Fibroblast of lung (primary cell): ENCODE results near the gene CCDC85C. TPM values are rescaled to one million over a fixed set of nuclear protein-coding genes. Genes with fewer than 3 reads are reported as not detected.

Experiments
- DNase-seq, 2 donors: peaks; one replicate each; pipeline versions ENCODE4 v3.0.0 to v3.0.0-alpha.2; 2010; ENCODE audit warnings: low read depth in 2 of 2
- H2AFZ ChIP-seq: 2 replicates; pipeline ENCODE4 v1.5.1; 2012; ENCODE audit warnings: low read length, control low read depth, inconsistent platforms
- H3K27ac ChIP-seq: 2 replicates; pipeline ENCODE4 v1.5.1; 2011; ENCODE audit warnings: low read length, control low read depth; ENCODE audit not compliant: insufficient read depth
- H3K27me3 ChIP-seq: 2 replicates; pipeline ENCODE4 v1.5.1; 2011; ENCODE audit warnings: mild to moderate bottlenecking, low read length; ENCODE audit not compliant: control insufficient read depth, insufficient read depth
- H3K36me3 ChIP-seq: 2 replicates; pipeline ENCODE4 v1.5.1; 2011; ENCODE audit warnings: low read length; ENCODE audit not compliant: control insufficient read depth, insufficient read depth
- H3K4me1 ChIP-seq: 2 replicates; pipeline ENCODE4 v1.5.1; 2011; ENCODE audit warnings: low read length; ENCODE audit not compliant: control insufficient read depth, insufficient read depth; ENCODE audit errors: extremely low read depth
- H3K4me2 ChIP-seq: 2 replicates; pipeline ENCODE4 v1.5.1; 2011; ENCODE audit warnings: low read length, control low read depth; ENCODE audit not compliant: insufficient read depth; ENCODE audit errors: extremely low read depth
- H3K4me3 ChIP-seq, 4 experiments: fragments of 200-600 bp in 1 of 4; sonication (generic) in 1 of 4; replicated peaks in 1 of 4; 2 replicates each; pipeline ENCODE4 v1.5.1; 2011 to 2016; ENCODE audit warnings: low read length in 4 of 4, low read depth in 3 of 4, mild to moderate bottlenecking in 3 of 4, control low read depth in 2 of 4, inconsistent platforms in 1 of 4, mixed read lengths in 1 of 4; ENCODE audit not compliant: insufficient read depth in 1 of 4; ENCODE audit errors: control extremely low read depth in 1 of 4
- H3K79me2 ChIP-seq: 2 replicates; pipeline ENCODE4 v1.5.1; 2012; ENCODE audit warnings: mild to moderate bottlenecking, low read length, inconsistent platforms; ENCODE audit not compliant: control insufficient read depth, insufficient read depth
- H3K9ac ChIP-seq: 2 replicates; pipeline ENCODE4 v1.5.1; 2011; ENCODE audit warnings: mild to moderate bottlenecking, low read length, control low read depth; ENCODE audit not compliant: insufficient read depth
- H3K9me3 ChIP-seq: 2 replicates; pipeline ENCODE4 v1.5.1; 2012; ENCODE audit warnings: low read depth, low read length; ENCODE audit not compliant: control insufficient read depth, insufficient read depth
- H4K20me1 ChIP-seq: 2 replicates; pipeline ENCODE4 v1.5.1; 2011; ENCODE audit warnings: low read length; ENCODE audit not compliant: control insufficient read depth, insufficient read depth; ENCODE audit errors: extremely low read depth
- CTCF ChIP-seq, 2 donors: IDR thresholded peaks in 1 of 2; conservative IDR thresholded peaks in 1 of 2; 1 replicate in 1 of 2; 2 replicates in 1 of 2; pipeline ENCODE4 v1.5.1; 2011 to 2012; ENCODE audit warnings: low read length in 2 of 2, control low read depth in 1 of 2, inconsistent platforms in 1 of 2, low read depth in 1 of 2, mild to moderate bottlenecking in 1 of 2
- EZH2 ChIP-seq: IDR thresholded peaks from 2 replicates; pipeline ENCODE4 v1.5.1; 2012; ENCODE audit warnings: low read length, control low read depth, mild to moderate bottlenecking; ENCODE audit errors: missing control alignments
- polyA plus RNA-seq, 2 donors: library from polyadenylated mRNA; depleted of rRNA in 1 of 2; stranded (reverse) in 1 of 2; unstranded in 1 of 2; fragments of >200 nt; gene quantifications; 2 replicates each; pipeline ENCODE4 v1.2.1, GENCODE V29; 2011 to 2012; ENCODE audit warnings: missing spikeins in 1 of 2
- total RNA-seq: library from RNA; depleted of rRNA; stranded (reverse); fragments of >200 nt; gene quantifications from 2 replicates; pipeline ENCODE4 v1.2.1, GENCODE V29; 2014

Gene CCDC85C
- total and polyA plus RNA-seq, 2 donors (not counting 1 experiment from before 2014, with no cell fraction given) = 4.6 to 9.6 TPM

- Histone ChIP-seq H3K36me3 (no peaks in the 10 kb centered on the region), H3K4me1 (no peaks in the 10 kb centered on the region), H4K20me1 (no peaks in the 10 kb centered on the region), H3K9ac (no peak overlapping the region), H2AFZ (no peak overlapping the region), H3K4me2 (no peak overlapping the region), H3K27ac (no peak overlapping the region), H3K27me3 (no peaks in the 10 kb centered on the region), H3K79me2 (no peaks in the 10 kb centered on the region), H3K9me3 (no peaks in the 10 kb centered on the region), H3K4me3 (no peak overlapping the region)
- TF ChIP-seq CTCF (conservative IDR thresholded peaks at IDR 0.05 in 1 of 2, IDR thresholded peaks at IDR 0.05 in 1 of 2; ENCODE audit: low read depth in 1 of 2, low read length in 2 of 2) = no peak
- no peak for TF ChIP-seq EZH2
- no peak for DNase-seq
Observed at GRCh38 chr14:99634443-99634842, 30.4 kb upstream of the CCDC85C start.

- DNase-seq = no peak
- Histone ChIP-seq H3K36me3 (no peaks in the 10 kb centered on the region), H3K9ac (no peak overlapping the region), H3K4me3 (no peak overlapping the region), H3K79me2 (no peaks in the 10 kb centered on the region), H2AFZ (no peak overlapping the region), H3K4me2 (no peak overlapping the region), H3K9me3 (no peaks in the 10 kb centered on the region), H3K27me3 (no peaks in the 10 kb centered on the region), H3K27ac (no peak overlapping the region), H4K20me1 (no peaks in the 10 kb centered on the region), H3K4me1 (no peaks in the 10 kb centered on the region)
- TF ChIP-seq CTCF (conservative IDR thresholded peaks at IDR 0.05 in 1 of 2, IDR thresholded peaks at IDR 0.05 in 1 of 2; ENCODE audit: low read depth in 1 of 2, low read length in 2 of 2) (no peak), EZH2 (no peak)
Observed at GRCh38 chr14:99633918-99634317, 29.9 kb upstream of the CCDC85C start.

- Histone ChIP-seq H3K4me2 (no peak overlapping the region), H3K4me3 (no peak overlapping the region), H4K20me1 (no peaks in the 10 kb centered on the region), H3K4me1 (no peaks in the 10 kb centered on the region), H3K79me2 (no peaks in the 10 kb centered on the region), H3K27me3 (no peaks in the 10 kb centered on the region), H2AFZ (no peak overlapping the region), H3K9me3 (no peaks in the 10 kb centered on the region), H3K27ac (no peak overlapping the region), H3K36me3 (no peaks in the 10 kb centered on the region), H3K9ac (no peak overlapping the region)
- TF ChIP-seq CTCF (conservative IDR thresholded peaks at IDR 0.05 in 1 of 2, IDR thresholded peaks at IDR 0.05 in 1 of 2; ENCODE audit: low read depth in 1 of 2, low read length in 2 of 2) (no peak), EZH2 (no peak)
- no peak for DNase-seq
Observed at GRCh38 chr14:99633141-99633540, 29.1 kb upstream of the CCDC85C start.
